Right forelimb (tissue), 1 donor: ENCODE measurements around the gene SPRR3.
"Not testable (repeated sequence)": the region's sequence is repeated elsewhere in the genome, so short reads cannot be mapped to it uniquely, and the experiment has no call there.

ENCODE experiments used
- DNase-seq: peaks from one replicate; pipeline ENCODE4 v3.0.0-alpha.2; 2018

SPRR3 gene

GRCh38 chr1:152986578-152986977, 15.0 kb upstream of the SPRR3 start:
- no peak for DNase-seq

GRCh38 chr1:152993186-152993585, 8.4 kb upstream of the SPRR3 start:
- no peak for DNase-seq

GRCh38 chr1:152995842-152996241, 5.7 kb upstream of the SPRR3 start:
- DNase-seq: no peak

GRCh38 chr1:152996633-152997400, 4.7 kb upstream of the SPRR3 start:
- DNase-seq: no peak

GRCh38 chr1:152997901-152998300, 3.6 kb upstream of the SPRR3 start:
- DNase-seq: no peak

- no peak for DNase-seq
Measured at GRCh38 chr1:152998476-152998875, 3.1 kb upstream of the SPRR3 start.

GRCh38 chr1:152999818-153000217, 1.7 kb upstream of the SPRR3 start:
- no peak for DNase-seq

GRCh38 chr1:153000294-153000693, 1.3 kb upstream of the SPRR3 start:
- DNase-seq: no peak

- not testable (repeated sequence) for DNase-seq
Measured at GRCh38 chr1:153011235-153011758, 9.7 kb downstream of the SPRR3 start.

GRCh38 chr1:153021829-153022228, 20.3 kb downstream of the SPRR3 start:
- DNase-seq: not testable (repeated sequence)

GRCh38 chr1:153022340-153022739, 20.8 kb downstream of the SPRR3 start:
- DNase-seq: not testable (repeated sequence)

GRCh38 chr1:153023109-153023508, 21.6 kb downstream of the SPRR3 start:
- no peak for DNase-seq

GRCh38 chr1:153024413-153024812, 22.9 kb downstream of the SPRR3 start:
- no peak for DNase-seq

- DNase-seq: no peak
Measured at GRCh38 chr1:153025797-153026196, 24.2 kb downstream of the SPRR3 start.

- DNase-seq: no peak
Measured at GRCh38 chr1:153028766-153029165, 27.2 kb downstream of the SPRR3 start.

- no peak for DNase-seq
Measured at GRCh38 chr1:153030895-153031294, 29.3 kb downstream of the SPRR3 start, which contains the start of gene SPRR1B. TSS of gene SPRR1B (plus strand) at chr1:153031203. CDS start at chr1:153032346, 1,143 bp downstream.

- DNase-seq: no peak
Measured at GRCh38 chr1:153032073-153032472, 30.5 kb downstream of the SPRR3 start.

- no peak for DNase-seq
Measured at GRCh38 chr1:153032677-153033308, 31.2 kb downstream of the SPRR3 start.

GRCh38 chr1:153035211-153035610, 33.7 kb downstream of the SPRR3 start:
- DNase-seq: no peak

GRCh38 chr1:153040950-153041631, 39.5 kb downstream of the SPRR3 start, which contains the start of gene SPRR2D:
TSS of gene SPRR2D (minus strand) at chr1:153041120. CDS start at chr1:153040346, 774 bp downstream.
- no peak for DNase-seq

- no peak for DNase-seq
Measured at GRCh38 chr1:153049211-153049610, 47.7 kb downstream of the SPRR3 start.
